ENCODE measurements around the gene CDKN2B. TPM values are rescaled to one million over a fixed set of nuclear protein-coding genes. Genes with fewer than 3 reads are reported as not detected.

Gene CDKN2B
- polyA plus RNA-seq, 1 of the 3 experiments (the other 2 are of a cell fraction) = 6.3 TPM

DNA sequence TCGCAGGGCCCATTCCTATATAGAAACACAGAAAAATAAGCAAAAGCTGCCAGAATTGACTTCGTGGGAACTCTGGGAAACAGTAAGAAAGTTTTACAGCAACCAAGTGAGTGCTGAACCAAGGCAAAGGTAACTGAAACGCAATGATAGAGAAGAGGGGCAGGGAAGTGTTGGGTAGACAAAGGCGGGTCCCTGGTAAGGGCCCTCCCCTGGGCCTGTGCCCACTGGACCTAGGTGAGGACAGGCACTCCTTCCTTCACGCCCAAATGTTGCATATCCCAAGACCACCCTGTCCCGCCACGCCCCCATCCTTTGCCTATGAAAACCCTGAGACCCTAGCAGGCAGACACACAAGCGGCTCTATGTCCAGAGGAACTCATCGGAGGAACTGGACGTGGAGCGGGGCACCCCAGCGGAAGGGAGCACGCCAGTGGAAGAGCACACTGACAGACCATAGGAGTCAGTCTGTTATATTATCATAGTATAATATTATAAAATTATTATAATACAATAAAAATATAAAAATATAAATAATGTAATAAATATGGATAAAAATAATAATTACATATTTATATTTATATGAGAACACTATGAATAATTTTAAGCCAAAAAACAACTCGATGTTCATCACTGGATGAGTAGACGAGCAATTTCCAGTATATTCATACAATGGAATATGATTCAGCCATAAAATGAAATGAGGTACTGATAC lies 42.8 kb downstream of the CDKN2B start:
- Histone ChIP-seq H3K4me1 (ENCODE audit: control insufficient read depth in 1 of 2, insufficient read depth in 2 of 2, low read depth in 1 of 2, low read length in 1 of 2) (peaks cover 0 to 11% of the 10 kb centered on the region in 2 experiments; a peak in 1 of 4 replicates), H3K9ac (no peak overlapping the region), H4K20me1 (ENCODE audit: insufficient read depth) (no peaks in the 10 kb centered on the region), H3K9me3 (no peaks in the 10 kb centered on the region), H3F3A (replicated peaks; ENCODE audit: insufficient read depth) (peaks cover 4% of the 10 kb centered on the region), H3K27me3 (ENCODE audit: insufficient read depth) (peaks cover 49% of the 10 kb centered on the region), H3K9me2 (no peaks in the 10 kb centered on the region), H3K4me3 (ENCODE audit: low read depth in 2 of 2, low read length in 1 of 2) (no peak overlapping the region; a peak in 1 of 4 replicates), H3K36me3 (replicated peaks in 1 of 2; ENCODE audit: control insufficient read depth in 1 of 2, insufficient read depth in 2 of 2, low read length in 1 of 2) (no peaks in the 10 kb centered on the region), H3K4me2 (no peak overlapping the region), H3K27ac (ENCODE audit: low read depth in 2 of 2, low read length in 1 of 2) (no peak overlapping the region), H2AFZ (ENCODE audit: low read depth) (no peak overlapping the region), H3K79me2 (ENCODE audit: insufficient read depth) (no peaks in the 10 kb centered on the region)
- TF ChIP-seq FOXM1 (IDR thresholded peaks at IDR 0.05; ENCODE audit: low read depth) (no peak), GABPA (IDR thresholded peaks at IDR 0.05; ENCODE audit: low read depth) (no peak), NRF1 (IDR thresholded peaks at IDR 0.05; ENCODE audit: low read depth, low read length) (no peak), JUND (IDR thresholded peaks at IDR 0.05) (no peak)
- TF ChIP-seq, protein P1, sequence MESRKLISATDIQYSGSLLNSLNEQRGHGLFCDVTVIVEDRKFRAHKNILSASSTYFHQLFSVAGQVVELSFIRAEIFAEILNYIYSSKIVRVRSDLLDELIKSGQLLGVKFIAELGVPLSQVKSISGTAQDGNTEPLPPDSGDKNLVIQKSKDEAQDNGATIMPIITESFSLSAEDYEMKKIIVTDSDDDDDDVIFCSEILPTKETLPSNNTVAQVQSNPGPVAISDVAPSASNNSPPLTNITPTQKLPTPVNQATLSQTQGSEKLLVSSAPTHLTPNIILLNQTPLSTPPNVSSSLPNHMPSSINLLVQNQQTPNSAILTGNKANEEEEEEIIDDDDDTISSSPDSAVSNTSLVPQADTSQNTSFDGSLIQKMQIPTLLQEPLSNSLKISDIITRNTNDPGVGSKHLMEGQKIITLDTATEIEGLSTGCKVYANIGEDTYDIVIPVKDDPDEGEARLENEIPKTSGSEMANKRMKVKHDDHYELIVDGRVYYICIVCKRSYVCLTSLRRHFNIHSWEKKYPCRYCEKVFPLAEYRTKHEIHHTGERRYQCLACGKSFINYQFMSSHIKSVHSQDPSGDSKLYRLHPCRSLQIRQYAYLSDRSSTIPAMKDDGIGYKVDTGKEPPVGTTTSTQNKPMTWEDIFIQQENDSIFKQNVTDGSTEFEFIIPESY (IDR thresholded peaks at IDR 0.05; ENCODE audit: borderline replicate concordance, low read depth) = no peak
- 57% methylated on average over 15 of the region's 15 CpGs for WGBS (ENCODE audit: low lambda C conversion rate)
- ChIA-PET POLR2A (no interaction called here), CTCF (interaction anchor here (0.7 to 1.2 kb wide), 2 partner anchors 99 to 152 kb away, joined by 3 to 6 read pairs; no protein-coding TSS in a partner anchor)
- no peak for DNase-seq

DNA sequence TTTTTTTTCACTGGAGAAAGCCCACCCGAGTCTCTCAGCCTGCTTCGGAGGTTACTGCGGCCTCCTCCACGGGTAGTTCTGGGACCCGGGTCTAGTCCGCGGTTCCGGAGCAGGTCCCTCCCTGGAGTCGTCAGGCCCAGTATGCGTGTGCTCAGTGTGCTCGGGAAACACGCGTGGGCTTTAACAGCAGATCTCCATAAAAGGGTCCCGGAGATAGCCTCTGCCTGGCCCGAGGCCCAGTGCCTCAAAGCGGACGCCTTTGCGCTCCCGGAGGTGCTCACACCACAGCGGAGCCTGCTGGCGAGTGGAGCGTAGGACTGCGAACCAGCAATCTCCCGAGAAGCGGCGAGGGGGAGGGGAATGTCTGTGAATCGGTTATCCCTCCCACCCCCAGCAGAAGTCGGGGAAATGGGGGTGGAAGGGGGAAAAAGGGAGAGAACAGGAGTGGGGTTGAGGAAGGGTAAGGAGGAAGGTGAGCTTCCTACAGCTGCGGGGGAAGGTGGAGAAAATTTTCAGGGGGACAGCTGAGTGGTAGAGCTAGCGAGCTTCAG lies 43.6 kb downstream of the CDKN2B start:
- peak; percentile 80 for DNase-seq
- CTCF ChIA-PET = interaction anchor here (0.7 to 1.2 kb wide), 2 partner anchors 100 to 152 kb away, joined by 3 to 6 read pairs; no protein-coding TSS in a partner anchor

More for the DNA sequence above, 43.6 kb downstream of the CDKN2B start:
- Histone ChIP-seq H3K79me2 (ENCODE audit: insufficient read depth) (no peaks in the 10 kb centered on the region), H3K9me3 (no peaks in the 10 kb centered on the region), H3K9ac (no peak overlapping the region), H3K4me3 (ENCODE audit: low read depth in 2 of 2, low read length in 1 of 2) (peak overlapping the region; percentile 27 to 46), H3K27ac (ENCODE audit: low read depth in 2 of 2, low read length in 1 of 2) (no peak overlapping the region), H4K20me1 (ENCODE audit: insufficient read depth) (no peaks in the 10 kb centered on the region), H3K4me1 (ENCODE audit: control insufficient read depth in 1 of 2, insufficient read depth in 2 of 2, low read depth in 1 of 2, low read length in 1 of 2) (peaks cover 0 to 11% of the 10 kb centered on the region in 2 experiments; a peak in 1 of 4 replicates), H2AFZ (ENCODE audit: low read depth) (no peak overlapping the region), H3K36me3 (replicated peaks in 1 of 2; ENCODE audit: control insufficient read depth in 1 of 2, insufficient read depth in 2 of 2, low read length in 1 of 2) (no peaks in the 10 kb centered on the region), H3K9me2 (no peaks in the 10 kb centered on the region), H3K4me2 (peak overlapping the region; percentile 61), H3F3A (replicated peaks; ENCODE audit: insufficient read depth) (peaks cover 4% of the 10 kb centered on the region), H3K27me3 (ENCODE audit: insufficient read depth) (peaks cover 44% of the 10 kb centered on the region)
- POLR2A ChIA-PET = no interaction called here
- TF ChIP-seq SMC3 (IDR thresholded peaks at IDR 0.05; ENCODE audit: low read depth, low read length) = peak; percentile 44
- TF ChIP-seq JUND (IDR thresholded peaks at IDR 0.05) = no peak
- TF ChIP-seq FOXJ3 (CRISPR knock-in tag; IDR thresholded peaks at IDR 0.05) = no peak
- TF ChIP-seq, protein P2, sequence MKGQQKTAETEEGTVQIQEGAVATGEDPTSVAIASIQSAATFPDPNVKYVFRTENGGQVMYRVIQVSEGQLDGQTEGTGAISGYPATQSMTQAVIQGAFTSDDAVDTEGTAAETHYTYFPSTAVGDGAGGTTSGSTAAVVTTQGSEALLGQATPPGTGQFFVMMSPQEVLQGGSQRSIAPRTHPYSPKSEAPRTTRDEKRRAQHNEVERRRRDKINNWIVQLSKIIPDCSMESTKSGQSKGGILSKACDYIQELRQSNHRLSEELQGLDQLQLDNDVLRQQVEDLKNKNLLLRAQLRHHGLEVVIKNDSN (IDR thresholded peaks at IDR 0.05; ENCODE audit: borderline replicate concordance, low read depth) = no peak
- TF ChIP-seq TAF1 (IDR thresholded peaks at IDR 0.05; ENCODE audit: borderline replicate concordance, low read depth, low read length) = no peak
- TF ChIP-seq, protein P3, sequence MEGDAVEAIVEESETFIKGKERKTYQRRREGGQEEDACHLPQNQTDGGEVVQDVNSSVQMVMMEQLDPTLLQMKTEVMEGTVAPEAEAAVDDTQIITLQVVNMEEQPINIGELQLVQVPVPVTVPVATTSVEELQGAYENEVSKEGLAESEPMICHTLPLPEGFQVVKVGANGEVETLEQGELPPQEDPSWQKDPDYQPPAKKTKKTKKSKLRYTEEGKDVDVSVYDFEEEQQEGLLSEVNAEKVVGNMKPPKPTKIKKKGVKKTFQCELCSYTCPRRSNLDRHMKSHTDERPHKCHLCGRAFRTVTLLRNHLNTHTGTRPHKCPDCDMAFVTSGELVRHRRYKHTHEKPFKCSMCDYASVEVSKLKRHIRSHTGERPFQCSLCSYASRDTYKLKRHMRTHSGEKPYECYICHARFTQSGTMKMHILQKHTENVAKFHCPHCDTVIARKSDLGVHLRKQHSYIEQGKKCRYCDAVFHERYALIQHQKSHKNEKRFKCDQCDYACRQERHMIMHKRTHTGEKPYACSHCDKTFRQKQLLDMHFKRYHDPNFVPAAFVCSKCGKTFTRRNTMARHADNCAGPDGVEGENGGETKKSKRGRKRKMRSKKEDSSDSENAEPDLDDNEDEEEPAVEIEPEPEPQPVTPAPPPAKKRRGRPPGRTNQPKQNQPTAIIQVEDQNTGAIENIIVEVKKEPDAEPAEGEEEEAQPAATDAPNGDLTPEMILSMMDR (IDR thresholded peaks at IDR 0.05) = peak; percentile 53
- no peak for TF ChIP-seq NFIC (IDR thresholded peaks at IDR 0.05; ENCODE audit: borderline replicate concordance)
- peak; percentile 70 for TF ChIP-seq CHD2 (IDR thresholded peaks at IDR 0.05; ENCODE audit: low read length, partially characterized antibody)
- TF ChIP-seq, protein P4, sequence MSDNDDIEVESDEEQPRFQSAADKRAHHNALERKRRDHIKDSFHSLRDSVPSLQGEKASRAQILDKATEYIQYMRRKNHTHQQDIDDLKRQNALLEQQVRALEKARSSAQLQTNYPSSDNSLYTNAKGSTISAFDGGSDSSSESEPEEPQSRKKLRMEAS (IDR thresholded peaks at IDR 0.05; ENCODE audit: low read depth) = peak; percentile 34; the same call in 1 of the 2 replicates
- TF ChIP-seq RAD21 (IDR thresholded peaks at IDR 0.05; ENCODE audit: low read length) = peak; percentile 46
- 6% methylated on average over 30 of the region's 30 CpGs for WGBS (ENCODE audit: low lambda C conversion rate)

Data from SK-N-SH (cell line).